ENCODE measurements around the gene AUTS2. TPM values are rescaled to one million over a fixed set of nuclear protein-coding genes. Genes with fewer than 3 reads are reported as not detected.

Gene AUTS2
- total RNA-seq, 1 donor from 2014 or later: 0.20 TPM

GRCh38 chr7:70436790-70437350 is 838.6 kb downstream of the AUTS2 start:
- no peak for DNase-seq (ENCODE audit: low read depth, low spot score)

DNA sequence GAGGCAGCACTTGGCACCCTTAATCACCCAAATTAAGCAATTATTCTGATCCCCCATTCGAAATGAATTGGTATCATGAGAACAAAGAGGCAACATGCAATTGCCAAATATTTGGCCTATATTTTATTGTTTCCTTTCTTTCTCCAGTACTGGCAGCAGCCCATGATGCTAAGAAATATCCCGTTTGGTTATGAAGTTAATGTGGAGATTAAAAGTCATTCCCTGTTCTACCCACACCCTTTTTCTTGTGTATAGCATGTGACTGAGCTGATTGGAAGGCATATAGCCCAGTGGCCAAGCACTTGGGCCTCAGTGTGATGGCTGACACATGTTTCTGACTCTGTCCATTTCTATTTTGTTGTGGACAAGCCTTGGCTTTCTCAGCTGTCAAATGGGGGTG is 841.4 kb downstream of the AUTS2 start:
- DNase-seq (ENCODE audit: low read depth, low spot score): no peak

GRCh38 chr7:70446448-70447143 is 848.3 kb downstream of the AUTS2 start:
- DNase-seq (ENCODE audit: low read depth, low spot score): no peak

DNA sequence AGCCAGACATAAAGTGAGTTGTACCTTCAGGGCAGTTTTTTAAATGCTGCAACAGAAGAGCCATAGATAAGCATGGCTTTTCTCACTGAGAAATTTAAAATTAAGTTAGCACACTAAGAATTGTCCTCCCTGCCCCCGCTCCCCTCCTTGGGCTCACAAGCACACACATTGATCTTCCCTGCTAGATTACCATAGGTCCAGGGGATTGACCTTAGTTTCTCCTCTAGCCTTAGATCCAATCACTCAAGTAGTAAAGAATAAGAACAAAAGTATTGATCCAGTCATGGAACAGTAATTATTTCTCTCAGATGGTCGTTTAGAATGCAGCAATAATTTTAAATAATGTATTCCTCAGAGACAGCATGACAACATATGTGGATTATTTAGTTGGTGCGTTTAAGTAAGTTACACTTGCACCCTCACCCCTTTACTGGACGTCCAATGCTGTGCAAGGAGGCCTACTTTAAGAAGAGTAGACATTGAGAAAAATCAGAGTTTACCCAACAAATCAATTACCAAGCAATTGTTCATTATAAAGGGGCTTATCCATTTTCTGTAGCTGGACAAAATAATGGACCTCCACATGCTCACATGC is 850.1 kb downstream of the AUTS2 start:
- DNase-seq (ENCODE audit: low read depth, low spot score): no peak

DNA sequence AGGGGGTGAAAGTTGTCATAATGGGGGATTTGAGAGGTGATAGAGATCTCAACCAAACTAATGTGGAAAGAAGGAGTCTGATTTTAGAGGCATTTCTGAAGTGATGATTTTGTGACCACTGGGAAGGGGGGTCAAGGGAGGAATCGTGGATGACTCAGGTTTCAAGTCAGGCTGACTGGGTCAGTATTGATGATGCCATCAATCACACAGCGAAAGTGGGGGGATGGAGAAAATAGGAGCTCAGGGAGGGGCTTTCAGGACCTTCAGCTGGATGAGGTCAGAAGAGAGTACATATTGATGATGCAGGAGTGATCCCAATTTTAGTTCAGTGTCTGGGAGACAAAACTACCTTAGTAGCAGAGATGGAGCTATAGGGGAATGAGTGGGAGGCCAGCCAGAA is 852.5 kb downstream of the AUTS2 start:
- no peak for DNase-seq (ENCODE audit: low read depth, low spot score)

DNA sequence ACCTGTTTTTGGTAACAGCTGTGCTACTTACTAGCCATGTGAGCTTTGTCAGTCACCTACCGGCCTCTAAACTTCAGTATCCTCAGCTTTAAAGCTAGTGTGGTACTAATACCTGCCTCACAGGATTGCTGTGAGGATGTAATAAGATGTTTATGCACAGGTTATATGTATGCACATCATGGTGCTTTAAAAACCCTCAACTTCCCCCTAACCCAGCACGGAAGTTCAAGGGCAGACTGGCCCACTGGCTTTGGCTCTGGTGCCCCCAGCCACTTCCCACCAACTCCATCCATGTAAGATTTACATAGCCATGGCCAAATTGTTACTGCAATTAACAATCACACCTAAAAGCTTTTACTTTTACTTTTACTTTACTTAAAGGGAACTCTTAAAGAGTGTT is 857.6 kb downstream of the AUTS2 start:
- no peak for DNase-seq (ENCODE audit: low read depth, low spot score)

GRCh38 chr7:70456719-70457118 is 858.4 kb downstream of the AUTS2 start:
- DNase-seq (ENCODE audit: low read depth, low spot score): no peak

- no peak for DNase-seq (ENCODE audit: low read depth, low spot score)
Measured at GRCh38 chr7:70457482-70457881, 859.2 kb downstream of the AUTS2 start.

- no peak for DNase-seq (ENCODE audit: low read depth, low spot score)
Measured at GRCh38 chr7:70457883-70458680, 859.8 kb downstream of the AUTS2 start.

DNA sequence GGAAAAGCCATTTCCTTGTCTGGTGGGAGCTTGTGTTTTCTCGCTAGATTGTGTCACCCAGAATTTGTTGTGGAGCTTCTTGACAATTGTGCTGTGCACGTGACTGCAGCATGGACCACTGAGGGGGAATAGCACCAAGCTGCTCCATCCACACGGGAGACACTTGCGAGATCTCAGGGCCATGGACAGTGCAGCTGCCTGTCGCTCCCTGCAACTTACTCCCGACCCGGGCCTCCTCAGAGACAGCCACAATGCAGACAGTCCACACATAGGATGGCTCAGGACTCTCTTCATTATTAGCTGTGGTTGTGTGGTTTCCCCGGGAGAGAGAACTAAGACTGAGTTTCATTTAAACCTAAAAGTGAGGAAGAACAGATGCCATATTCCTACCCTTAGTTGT is 860.5 kb downstream of the AUTS2 start:
- no peak for DNase-seq (ENCODE audit: low read depth, low spot score)

DNA sequence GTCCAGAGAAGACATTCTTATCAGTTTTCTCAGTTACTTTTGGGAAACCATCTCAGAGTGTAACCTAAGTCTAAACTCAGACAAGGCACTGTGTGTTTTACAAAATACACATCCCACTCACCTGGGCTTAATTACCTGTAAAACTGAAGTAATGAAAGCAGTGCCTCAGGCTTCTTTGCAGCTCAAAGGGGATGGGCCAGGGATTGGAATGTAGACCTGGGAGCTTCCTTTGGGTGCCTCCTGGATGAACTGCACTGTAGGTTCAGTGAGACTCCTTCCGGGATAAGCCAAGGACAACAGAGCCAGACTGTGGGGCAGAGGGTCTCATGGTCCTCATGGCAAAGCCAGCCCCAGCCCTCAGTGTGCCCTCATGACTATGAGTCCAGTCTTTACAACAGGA is 861.3 kb downstream of the AUTS2 start:
- no peak for DNase-seq (ENCODE audit: low read depth, low spot score)

DNA sequence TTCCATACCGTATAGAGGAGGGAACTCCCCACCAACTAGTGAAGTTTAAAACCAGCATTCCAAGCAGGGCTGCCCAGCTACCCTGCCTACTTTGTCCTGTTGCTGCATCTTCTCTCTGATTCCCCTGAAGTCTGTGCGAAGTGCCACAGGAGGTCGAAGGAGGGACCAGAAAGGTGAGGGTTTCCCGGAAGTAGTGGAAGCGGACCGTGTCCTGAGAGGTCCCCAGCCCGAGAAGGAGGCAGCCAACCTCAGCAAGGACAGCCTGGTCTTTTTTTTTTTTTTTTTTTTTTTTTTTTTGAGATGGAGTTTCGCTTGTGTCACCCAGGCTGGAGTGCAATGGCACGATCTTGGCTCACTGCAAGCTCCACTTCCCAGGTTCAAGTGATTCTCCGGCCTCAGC is 861.8 kb downstream of the AUTS2 start:
- DNase-seq (ENCODE audit: low read depth, low spot score): no peak

DNA sequence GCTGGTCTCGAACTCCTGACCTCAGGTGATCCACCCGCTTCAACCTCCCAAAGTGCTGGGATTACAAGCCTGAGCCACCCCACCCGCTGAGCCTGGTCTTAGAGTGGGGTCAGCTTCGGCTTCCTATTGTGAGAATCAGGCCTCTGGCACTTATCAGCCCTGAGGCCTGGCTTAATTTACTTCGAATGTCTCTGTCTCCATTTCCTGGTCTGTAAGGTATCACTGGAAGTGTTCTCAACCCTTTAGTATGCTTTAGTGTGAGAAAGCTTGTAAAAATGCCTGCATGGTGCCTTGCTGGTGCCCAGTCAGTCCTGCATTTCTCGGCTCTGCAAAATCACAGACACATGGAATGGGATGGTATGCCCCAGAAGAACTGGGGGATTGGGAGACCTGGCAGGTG is 862.3 kb downstream of the AUTS2 start:
- no peak for DNase-seq (ENCODE audit: low read depth, low spot score)

- no peak for DNase-seq (ENCODE audit: low read depth, low spot score)
Measured at GRCh38 chr7:70463352-70463938, 865.2 kb downstream of the AUTS2 start.

DNA sequence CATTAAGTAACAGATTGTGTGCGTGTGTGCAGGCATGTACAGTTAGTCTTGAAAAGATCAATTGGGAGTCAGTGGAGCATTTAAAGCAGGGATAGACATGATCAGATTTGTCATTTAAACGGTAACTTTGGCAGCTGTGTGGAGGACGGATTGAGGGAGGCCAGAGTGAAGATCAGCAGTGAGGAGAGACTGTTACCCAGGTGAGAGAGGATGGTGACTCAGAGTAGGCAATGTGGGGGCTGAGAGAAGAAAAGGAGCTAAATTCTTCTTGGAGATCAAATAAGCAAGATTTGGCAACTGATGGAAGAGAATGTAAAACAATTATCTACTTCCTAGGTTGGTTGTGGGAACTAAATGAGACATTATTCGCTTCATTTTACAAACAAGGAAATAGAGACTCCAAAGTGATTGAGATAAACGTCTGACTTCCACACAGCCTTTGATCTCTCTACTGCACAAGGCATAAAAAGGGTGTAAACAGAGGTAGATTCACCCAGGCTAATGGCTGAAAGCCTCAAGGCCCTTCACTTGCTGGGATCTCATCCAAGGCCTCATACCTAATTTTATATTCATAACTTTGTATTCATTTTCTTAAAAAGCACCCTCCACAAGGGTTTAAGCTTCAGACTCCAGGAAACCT is 868.6 kb downstream of the AUTS2 start:
- DNase-seq (ENCODE audit: low read depth, low spot score): no peak

DNA sequence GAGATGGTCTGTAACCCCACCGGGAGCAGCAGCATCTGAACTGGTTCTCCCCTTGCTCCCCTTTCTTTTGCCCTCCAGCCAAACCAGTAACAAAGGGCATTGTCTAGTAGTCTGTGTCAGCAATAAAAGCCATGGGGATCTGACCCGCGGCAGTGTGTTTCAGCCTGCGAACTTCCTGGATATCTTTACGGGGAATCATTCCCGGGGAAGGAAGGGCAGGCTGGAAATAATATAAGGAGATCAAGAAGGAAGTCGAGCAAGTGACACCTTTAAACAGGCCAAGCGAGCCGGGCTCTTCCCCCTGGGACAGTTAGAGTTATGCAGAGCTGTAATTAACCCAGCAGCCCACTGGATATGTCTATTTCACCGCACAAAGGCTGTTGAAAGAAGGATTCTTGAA is 872.5 kb downstream of the AUTS2 start:
- DNase-seq (ENCODE audit: low read depth, low spot score): no peak

DNA sequence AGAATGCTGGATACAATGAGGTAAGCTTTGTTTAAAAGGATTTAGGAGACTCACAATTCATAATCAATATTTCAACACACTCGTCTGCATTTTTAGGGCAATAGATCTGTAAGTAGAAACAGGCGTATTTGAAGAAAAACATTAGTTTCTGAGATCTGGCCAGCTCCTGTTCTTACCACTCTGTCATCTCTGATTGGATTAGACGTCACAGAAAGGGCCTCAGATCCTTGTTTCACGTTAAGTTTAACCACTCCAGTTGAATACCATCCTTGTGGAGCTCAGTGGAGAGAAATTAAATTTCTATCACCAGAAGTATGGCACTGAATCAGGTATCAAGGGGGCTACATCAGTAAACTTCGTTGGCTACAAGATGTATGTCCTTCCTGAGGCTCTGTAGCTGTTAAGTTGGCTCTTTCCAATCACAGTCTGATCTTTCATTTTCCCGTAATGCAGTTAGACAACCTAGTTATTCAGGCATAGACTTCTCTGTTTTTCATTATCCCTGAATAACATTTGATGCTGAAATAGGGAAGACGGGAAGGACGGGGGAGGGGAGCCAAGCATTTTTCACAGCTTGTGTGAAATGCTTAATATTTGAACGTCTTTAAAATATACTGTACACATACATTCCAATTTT is 874.4 kb downstream of the AUTS2 start:
- no peak for DNase-seq (ENCODE audit: low read depth, low spot score)

GRCh38 chr7:70474639-70475234 is 876.5 kb downstream of the AUTS2 start:
- DNase-seq (ENCODE audit: low read depth, low spot score): no peak

GRCh38 chr7:70477036-70478010 is 879.0 kb downstream of the AUTS2 start:
- no peak for DNase-seq (ENCODE audit: low read depth, low spot score)

Data from pulmonary artery endothelial cell (primary cell).